HTERT RPE-1 (cell line): Measurements from ENCODE around the gene SPTY2D1.
"Not testable (repeated sequence)": the region's sequence is repeated elsewhere in the genome, so short reads cannot be mapped to it uniquely, and the experiment has no call there.

Experiments used
- in situ Hi-C: fragments of 300-500 bp; cut with MboI; formaldehyde crosslinking; loops from 4 replicates; pipeline ENCODE4 v1.14.3; 2020; ENCODE audit warnings: low sequenced_read_pairs

The SPTY2D1 gene

DNA sequence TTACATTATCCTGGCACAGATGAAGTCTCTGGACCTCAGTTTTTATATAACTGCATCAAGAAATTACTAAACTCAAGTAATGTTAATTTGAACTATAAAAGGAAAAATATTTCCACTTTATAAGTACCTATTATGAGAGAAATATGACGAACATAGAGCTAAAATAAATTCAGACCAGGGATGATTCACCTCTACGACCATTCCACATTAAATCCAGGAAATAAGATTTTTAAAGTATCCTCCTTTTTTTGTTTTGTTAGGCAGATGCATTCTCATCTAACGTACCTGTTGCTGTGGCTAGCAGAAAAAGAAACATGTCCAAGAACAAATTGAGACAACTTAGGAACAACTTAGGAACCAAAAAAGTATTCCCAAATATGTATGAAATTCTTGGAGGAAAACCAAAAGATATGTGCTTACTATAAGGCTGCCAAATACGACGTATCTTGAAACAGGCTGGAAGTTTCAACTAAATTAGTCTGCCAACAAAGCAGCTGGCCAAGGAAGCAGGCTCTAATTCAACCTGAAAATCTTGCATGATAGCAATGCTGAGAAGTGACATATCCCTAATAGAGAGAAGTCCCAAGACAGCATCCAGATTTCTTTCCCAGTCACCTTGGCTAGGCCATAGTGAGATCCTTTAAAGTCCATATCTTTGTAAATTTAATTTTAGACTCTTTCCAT is 15.7 kb downstream of the SPTY2D1 start:
- in situ Hi-C loops, result no loop called here

DNA sequence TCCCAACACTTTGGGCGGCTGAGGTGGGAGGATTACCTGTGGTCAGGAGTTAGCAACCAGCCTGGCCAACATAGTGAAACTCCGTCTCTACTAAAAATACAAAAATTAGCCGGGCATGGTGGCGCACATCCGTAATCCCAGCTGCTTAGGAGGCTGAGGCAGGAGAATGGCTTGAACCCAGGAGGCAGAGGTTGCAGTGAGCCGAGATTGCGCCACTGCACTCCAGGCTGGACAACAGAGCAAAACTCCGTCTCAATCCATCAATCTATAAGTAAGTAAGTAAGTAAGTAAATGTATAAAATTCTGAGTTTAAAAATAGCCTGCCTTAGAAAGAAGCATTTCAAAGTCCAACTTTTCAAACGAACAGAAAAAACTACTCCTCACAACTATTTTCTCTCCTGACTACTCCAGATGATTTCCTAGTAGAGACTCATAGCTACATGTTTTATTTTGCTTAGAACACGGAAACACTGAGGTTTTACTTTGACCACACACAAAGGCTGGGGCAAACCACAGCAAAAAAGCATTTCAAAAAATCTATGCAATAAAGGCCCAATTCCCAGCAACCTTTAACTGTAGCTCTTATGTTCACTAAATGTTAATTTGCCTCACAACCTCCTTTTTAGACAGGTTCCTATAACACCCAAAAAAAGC is 16.3 kb downstream of the SPTY2D1 start:
- in situ Hi-C loops, result no loop called here

DNA sequence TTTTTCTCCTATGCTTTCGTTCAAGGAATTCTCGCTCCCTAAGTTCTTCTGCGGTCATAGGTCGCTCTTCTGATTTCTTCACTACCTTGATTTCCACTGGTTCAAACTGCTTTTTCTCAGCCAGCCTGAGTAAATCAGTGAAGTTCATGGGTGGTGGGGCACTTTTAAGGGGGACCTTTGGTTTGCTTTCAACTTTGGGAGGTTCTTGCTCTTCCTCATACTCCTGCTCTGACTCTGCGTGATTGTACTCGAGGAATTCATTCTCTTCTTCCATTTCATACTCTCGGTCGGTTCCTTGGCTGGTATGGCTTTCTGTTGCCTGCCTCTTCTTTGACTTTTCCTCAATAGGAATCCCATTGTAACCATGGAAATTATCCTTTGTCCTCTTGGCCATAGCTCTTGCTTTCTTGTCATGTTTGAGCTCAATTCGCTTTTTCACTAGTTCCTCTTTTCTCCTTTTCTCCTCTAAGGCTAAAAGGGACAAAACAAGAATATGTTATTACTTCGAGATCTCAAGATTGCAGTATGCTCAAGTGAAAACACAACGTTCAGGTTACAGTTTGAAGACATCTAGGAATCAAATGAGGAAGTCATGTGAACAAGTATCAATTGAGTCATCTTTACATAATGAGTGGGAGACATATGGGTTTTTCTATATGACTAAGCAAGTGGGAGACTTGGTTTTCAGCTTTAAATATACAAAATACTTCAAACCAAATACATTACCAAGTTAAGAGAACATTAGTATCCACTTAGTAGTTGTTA is 18.3 kb downstream of the SPTY2D1 start:
- in situ Hi-C loops, result no loop called here

DNA sequence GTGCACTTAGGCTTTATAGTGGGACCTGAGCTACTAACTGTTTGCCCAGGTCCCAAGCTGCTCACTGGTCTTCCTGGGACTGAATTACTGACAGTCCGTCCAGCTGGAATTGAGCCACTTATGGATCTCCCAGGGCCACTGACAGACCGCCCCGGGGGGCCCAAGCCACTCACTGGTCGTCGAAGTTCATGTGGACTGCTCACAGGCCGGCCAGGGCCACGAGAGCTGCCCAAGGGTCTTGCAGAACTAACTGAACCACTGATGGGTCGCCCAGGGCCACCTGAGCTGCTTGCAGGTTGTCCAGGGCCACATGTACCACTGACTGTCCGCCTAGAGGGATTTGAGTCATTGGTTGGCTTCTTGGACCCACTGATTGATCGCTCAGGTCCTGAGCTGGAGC is 19.5 kb downstream of the SPTY2D1 start:
- in situ Hi-C loops, result no loop called here

DNA sequence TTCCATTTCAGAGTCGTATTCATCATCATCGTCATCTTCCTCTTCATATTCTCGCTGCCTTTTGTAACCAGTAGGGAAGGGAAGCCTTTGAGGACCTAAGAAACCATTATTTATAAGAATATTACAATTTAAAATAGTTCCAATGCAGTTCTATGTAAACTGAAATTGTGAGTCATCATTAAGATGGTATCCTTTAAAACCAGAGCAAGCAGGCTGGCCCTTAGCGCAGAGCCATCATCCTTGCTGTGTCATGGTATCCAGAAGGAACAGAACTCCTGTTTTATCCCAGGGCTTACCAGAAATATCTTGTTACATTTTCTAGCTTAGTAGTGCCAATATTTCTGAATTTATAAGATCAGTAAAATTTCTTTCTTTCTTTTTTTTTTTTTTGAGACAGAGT is 21.7 kb downstream of the SPTY2D1 start:
- in situ Hi-C loops, result no loop called here

DNA sequence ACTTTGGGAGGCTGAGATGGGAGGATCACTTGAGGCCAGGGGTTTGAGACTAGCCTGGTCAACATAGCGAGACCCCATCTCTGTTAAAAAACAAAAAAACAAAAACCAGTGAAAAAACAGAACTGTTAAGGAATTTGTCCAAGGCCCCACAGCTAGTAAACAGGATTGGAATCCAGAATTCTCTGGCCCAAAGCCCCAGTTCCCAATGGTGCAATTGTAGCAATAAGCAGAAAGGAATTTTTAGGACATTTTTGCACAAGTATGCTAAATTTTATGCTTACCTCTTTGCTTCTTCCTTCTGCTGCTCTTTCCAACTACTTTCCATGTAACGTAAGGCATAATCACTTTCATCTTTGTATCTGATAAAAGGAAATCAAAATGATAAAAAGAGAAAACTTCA is 22.9 kb downstream of the SPTY2D1 start:
- in situ Hi-C loops, result no loop called here

DNA sequence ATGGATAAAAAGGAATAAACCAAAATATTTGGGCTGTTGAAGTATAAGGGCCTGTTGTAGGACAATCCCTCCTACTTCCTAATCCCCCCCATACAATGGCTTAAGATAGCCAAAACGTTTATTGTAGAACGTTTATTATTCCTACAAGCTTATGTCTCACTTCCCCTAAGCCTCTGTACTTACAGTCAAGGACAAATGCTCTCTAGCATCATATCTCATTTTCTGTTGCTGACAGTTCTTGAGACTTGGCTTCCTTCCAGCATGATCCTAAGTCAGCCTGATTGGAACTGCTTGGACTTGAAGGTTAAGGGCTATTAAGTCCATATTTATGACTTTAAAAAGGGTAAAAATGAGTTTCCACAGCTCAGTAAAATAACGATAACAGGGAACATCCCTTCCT is 25.8 kb downstream of the SPTY2D1 start:
- in situ Hi-C loops, result no loop called here

DNA sequence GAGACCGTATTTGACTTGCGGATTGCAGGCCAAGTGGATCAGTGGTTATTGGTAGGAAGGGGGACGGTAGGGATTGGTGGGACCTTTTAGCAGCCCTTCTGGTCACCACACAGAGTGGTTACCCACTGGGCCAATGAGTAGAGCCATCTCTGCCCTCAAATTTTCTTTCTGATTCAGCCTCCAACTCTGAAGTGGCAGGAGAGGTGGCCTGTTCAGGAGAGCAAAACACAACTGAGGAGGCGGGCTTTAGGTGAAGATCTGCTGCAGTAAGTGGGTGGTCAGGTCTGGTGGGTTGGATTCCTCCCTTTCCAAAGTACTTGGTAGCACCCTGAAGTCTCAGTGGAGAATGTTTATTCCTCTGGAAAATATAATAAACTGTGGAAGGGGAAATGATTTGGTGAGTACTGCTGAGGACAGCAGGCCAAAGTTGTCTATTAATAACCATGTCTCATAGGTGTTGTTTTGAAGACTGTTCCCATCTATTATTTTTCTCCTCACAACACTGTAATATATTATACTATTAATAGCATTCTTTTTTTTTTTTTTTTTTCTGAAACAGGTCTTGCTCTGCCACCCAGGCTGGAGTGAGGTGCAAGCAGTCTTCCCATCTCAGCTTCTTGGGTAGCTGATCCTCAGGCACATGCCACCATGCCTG is 33.1 kb downstream of the SPTY2D1 start:
- in situ Hi-C loops, result no loop called here

DNA sequence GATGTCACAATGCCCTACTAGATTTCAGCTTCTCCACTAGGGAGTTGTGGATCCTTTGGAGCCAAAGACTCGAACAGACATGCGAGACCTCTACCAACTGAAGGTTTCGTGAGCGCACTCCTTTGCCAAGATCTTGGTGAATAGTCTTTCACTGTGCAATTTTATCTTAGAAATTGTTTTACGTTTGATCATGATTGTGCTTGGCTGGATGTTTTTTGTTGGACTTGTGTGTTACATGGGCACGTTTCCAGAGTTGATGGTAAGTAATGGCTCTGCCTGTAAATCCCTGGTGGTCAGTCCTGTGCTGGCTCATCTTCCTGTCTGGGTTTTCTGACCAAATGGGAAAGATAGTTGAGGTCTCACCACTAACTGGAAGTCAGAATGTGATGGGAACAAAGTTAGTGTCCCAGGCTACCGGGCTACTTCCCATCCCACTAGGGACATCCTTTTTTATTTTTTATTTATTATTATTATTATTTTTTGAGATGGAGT is 34.4 kb downstream of the SPTY2D1 start, which contains the start of gene MISFA:
TSS of gene MISFA (plus strand) at position 51 of the 492 bp plus-strand sequence. CDS start at position 191, 140 bp downstream.
- in situ Hi-C loops, result no loop called here

DNA sequence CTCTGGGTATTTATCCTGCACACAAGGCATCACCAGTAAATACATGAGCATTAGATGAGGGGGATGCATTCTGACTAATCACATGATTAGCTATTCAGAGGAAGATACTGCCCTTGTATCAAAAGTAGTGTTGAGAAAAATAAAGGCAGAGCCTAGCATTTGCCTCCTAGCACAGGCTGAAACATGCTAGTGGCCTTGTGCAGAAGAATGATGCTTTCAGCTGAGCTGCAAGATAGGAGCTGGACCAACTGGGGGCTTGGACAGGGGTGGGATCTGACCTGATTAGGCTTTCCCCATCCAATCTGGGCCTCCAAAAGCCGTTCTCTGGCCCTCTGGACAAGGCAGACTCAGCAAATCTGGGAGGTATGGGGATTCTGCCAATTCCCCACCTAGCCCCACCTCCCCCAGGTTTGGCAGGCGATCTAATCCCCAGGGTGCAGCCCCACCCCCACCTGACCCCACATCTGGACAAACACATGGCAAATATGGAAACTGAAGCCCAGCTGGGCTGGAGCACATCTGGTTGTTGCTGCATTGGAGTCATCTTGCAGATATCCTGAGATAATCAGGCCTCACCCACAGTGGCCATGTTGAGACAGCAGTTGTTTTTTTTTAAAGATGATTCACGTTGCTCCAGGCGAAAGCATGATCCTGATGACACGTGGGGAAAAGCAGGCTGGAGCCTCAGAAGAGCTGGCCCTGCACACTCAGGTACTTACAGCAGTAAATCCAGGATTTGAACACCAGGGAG is 39.0 kb downstream of the SPTY2D1 start:
- in situ Hi-C loops, result no loop called here

DNA sequence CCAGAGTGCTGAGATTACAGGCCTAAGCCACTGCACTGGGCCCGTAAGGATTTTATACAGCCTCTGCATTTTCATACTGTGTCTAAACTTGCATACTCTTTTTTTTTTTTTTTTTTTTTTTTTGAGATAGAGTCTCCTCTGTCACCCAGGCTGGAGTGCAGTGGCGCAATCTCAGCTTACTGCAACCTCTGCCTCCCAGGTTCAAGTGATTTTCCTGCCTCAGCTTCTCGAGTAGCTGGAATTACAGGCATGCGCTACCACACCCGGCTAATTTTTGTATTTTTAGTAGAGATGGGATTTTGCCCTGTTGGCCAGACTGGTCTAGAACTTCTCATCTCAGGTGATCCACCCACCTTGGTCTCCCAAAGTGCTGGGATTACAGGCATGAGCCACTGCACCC is 40.1 kb downstream of the SPTY2D1 start:
- in situ Hi-C loops, result not testable (repeated sequence)

DNA sequence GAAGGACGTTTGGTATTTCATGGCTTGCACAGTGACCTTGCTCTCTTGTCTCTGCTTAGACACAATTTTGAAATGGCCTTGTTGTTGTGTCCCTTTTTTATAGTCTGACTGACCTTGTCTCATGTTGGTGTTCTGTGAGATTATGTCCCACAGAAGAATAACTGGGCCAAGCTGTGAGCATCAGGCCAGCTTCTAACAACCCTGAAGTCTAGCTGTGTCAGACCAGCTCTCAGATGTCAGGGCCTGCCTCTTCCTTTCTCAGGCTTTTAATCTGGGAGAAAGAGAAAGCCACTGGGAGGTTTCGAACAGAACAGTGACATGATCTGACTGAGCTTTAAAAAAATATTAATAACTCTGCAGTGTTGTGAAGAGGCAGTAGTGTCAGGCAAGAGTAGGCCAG is 43.6 kb downstream of the SPTY2D1 start:
- in situ Hi-C loops, result no loop called here

DNA sequence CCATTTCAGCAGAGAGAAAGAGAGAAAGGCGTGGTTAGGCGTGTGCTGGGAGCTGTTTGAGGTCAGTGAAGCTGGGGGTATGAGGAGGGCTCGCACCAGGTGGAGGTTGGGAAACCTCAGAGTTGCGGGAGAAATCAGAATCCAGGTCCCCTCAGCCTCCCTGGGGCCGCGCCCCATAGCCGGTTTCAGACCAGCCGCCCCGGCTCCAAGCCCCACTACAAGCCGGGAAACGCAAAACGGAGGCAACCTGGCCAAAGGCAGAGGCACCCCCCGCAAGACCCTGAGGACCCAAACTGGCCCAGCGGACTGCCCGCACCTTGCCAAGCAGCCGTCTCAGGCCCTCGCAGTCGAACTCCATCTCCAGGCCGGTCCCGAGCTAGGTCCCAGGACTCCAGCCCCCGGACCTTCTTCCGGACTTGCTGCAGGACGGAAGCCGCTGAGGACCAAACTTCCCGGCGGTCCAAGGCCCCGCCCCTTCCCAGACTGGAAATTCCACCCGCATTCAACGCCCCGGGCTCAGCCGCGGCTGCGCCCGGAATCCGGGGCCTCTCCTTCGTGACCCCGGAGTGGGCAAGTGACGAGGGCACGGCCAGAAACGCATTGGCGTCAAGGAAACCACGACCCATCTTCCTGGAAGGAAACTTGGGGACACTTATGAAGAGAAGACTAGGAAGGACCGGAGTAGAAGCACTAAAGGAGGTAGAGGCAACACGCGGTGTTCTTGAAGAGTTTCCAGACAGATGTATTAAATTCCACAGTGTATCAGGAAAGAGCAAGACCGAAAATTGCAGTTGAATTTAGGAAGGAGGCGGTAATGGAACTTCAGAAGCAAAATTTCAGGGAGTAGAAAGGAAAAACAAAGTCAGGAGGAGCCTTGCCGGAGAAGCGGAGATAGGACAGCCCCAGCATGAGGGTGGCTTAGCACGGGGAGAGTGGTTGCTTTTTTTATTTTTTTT is 45.6 kb downstream of the SPTY2D1 start, which contains the start of gene UEVLD:
TSS of gene UEVLD (minus strand) at position 438 of the 956 bp plus-strand sequence. CDS start at position 358, 80 bp downstream.
- in situ Hi-C loops, result no loop called here

DNA sequence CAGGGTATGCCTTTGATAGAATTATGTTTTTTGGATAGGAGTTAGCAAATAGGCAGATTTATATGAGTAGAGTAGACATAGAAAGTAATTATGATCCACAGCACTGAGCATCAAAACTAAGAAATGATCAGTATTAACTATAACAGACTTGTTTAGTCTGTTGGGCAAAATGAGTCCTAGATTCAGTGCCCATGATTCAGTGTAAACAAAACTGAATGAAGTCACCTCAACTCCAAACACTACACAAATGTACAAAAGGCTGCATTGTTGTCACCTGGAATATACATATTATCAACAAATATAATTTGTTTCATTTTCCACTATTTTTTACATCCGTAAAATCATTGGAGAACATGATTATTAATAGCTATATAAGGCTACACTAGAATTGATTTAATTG is 52.3 kb downstream of the SPTY2D1 start:
- in situ Hi-C loops, result no loop called here

DNA sequence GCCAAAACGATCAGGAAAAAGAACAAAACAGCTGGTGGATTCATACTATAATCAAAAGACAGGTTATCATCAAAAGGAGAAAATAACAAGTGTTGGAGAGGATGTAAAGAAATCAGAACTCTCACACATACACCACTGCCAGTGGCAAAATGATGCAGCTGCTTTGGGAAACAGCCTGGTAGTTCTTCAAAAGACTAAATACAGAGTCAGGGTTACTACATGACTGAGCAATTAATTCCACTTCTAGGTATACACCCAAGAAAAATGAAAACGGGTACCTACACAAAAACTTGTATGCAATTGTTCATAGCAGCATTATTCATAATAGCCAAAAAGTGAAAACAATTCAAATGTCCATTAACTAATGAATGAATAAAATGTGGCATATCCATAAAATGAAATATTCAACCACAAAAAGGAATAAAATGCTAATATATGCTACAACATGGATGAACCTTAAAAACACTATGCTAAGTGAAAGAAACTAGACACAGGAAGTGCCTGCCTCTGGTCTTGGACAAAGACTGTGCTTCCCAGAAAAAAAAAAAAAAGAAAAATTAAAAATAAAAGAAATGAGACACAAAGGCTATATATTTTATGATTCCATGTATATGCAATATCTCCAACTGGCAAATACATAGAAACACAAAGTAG is 53.9 kb downstream of the SPTY2D1 start:
- in situ Hi-C loops, result no loop called here

DNA sequence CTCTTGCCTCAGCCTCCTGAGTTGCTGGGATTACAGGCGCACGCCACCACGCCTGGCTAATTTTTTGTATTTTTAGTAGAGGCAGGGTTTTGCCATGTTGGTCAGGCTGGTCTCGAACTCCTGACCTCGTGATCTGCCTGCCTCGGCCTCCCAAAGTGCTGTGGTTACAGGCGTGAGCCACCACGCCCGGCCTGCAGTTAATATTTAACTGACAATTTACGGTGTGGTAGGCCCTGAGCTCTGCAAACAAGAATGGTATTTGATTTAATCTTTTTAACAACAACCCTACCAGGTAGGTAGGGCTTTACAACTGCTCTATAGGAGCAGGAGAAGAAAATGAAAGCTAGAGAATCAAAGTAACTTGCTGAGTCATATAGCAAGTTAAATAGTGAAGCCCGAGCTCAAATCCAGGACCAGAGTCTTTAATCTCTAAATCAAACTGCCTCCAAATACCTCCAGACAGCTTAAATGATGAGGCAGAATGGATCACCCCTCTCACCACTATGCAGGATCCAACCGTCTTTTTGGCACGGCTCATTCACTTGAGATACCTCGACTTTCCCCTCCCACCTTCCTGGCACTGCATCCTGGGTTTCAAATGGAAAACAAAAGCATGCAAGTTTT is 55.1 kb downstream of the SPTY2D1 start:
- in situ Hi-C loops, result no loop called here

DNA sequence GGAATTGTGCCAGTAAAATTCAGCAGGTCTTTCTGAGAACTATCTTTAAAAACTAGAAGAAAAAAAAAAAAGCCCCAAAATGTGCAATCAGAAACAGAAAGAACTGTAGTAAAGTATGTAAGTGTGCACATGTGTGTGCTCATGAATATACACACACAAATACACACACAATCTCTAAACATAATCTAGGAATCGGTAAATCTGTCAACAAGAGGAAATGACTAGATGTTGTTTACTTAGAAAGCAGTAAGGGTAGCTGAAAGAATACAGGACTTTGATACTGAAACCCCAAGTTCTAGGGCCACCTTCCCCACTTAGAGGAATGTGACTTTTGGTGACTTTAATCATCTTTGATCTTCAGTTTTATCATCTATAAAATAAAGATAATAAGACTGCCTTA is 58.8 kb downstream of the SPTY2D1 start:
- in situ Hi-C loops, result no loop called here

DNA sequence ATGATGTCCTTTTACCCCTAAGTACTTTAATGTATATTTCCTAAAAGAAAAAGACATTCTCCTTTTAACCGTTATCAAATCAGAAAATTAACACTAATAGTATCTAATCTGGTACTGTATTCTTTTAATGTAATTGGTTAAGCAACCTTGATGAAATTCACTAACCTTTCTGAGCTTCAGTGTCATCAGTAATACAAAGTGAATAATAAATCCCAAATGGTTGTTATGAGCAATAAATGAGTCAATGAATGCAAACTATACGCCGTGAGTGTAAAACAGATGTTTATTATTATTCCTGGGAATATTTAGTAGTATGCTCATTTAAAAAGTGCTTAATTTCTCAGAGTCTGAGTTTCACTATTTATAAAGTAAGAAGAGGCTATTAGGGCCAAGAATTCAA is 67.1 kb downstream of the SPTY2D1 start:
- in situ Hi-C loops, result no loop called here
